ENCODE results near the gene P2RY6.

GRCh38 chr11:73223998-73224730 is 48.0 kb upstream of the P2RY6 start:
- TF ChIP-seq CTCF (IDR thresholded peaks at IDR 0.05) = no peak
- TF ChIP-seq EP300 (IDR thresholded peaks at IDR 0.05) = no peak
